ENCODE data around the gene CMTM1.
A peak's percentile ranks its signal among the peaks of the same experiment; 100 is the strongest.

Gene CMTM1

GRCh38 chr16:66538910-66539309 is 27.3 kb upstream of the CMTM1 start:
- peak; percentile 43 for DNase-seq (ENCODE audit: low spot score)

GRCh38 chr16:66539623-66540469 is 26.4 kb upstream of the CMTM1 start:
- peak; percentile 96 for DNase-seq (ENCODE audit: low spot score)

- DNase-seq (ENCODE audit: low spot score), result no peak
Measured at GRCh38 chr16:66541388-66542355, 24.6 kb upstream of the CMTM1 start.

GRCh38 chr16:66542396-66542795 is 23.8 kb upstream of the CMTM1 start:
- no peak for DNase-seq (ENCODE audit: low spot score)

DNA sequence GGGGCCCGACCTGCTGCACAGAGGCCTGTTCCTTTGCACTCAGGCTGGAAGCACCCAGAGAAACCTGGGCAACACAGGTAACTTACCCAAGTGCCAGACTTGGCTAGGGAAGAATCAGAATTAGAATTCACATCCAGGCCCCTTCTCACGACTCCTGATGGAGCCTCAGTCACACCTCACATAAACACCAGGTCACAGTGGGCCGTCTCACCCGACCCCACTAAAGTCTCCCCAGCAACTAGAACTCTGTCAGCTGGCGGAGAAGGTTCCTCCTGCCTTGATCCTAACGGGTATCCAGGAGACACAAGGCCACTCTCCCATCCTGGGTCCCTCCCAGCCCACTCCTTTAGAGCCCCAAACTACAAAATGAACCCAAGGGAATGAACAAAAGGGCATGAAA is 22.7 kb upstream of the CMTM1 start:
- no peak for DNase-seq (ENCODE audit: low spot score)

DNA sequence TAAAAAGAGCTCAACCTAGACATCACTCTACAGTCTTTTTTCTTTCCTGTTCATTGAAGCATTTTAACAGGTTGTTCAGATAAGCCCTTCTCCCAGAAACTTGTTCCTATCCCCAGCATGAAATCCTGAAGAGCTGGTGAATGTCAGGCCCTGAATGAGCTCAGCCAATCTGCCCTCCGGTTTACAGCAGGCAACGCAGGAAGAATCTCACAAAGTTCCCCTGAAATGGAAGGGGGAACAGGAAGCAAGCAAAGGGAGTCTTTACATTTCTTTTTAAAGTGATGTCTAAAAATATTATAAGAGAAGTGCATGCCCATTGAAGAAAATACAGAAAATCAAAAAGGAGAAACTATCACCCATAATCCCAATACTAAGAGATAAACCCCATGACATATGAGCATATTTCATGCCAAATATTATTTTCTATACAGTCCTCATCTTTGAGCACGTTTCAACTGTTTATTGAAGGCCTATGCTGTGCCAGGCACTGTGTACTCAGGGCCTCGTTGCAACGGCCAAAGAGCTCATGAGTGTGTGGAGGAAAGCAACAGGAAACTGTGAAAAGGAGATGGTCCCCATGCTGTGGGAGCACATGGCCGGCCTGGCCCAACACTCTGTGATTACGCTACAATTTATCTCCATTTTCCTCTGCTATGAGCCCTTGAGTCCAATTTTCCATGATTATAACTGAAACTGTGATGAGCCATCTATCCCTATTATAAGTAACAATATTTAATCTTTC is 22.1 kb upstream of the CMTM1 start:
- no peak for DNase-seq (ENCODE audit: low spot score)

DNA sequence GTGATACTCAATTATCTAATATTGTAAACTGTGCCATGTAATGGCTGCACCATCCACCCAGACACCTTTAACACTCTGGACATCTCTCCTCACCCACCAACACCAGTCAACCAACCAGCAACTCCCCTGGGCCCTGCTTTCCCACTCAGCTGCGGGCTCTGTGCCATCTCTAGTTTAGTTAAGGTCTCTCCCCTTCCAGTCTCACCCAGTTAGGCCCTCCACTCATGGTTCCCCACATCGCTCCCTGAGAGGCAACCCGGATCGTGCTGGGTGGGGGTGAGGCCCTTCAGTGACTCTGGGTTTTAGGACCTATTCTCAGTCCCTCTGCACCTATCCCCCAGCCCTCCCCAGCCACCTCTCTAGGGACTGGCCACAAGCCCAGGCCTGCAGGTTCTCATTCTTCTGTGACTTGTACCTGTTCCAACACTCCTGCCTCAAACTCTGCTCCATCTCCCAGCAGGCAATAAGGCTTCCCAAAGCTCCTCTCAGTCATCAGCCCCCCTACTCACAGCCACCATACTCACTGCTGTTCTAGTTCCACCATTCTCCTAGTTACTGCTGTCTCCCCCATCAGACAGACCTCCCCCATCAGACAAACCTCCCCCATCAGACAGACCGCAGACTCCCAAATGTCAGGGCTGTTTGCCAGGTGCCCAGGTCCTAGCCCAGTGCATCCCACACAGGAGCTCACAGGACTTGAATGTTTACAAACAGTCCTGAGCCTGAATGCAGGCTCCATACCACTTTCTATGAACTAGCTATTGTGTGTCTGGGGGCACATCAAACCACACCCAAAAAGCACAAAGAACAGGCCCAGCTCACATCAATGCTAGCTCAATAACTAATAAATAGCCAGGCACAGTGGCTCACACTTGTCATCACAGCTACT is 18.9 kb upstream of the CMTM1 start:
- no peak for DNase-seq (ENCODE audit: low spot score)

DNA sequence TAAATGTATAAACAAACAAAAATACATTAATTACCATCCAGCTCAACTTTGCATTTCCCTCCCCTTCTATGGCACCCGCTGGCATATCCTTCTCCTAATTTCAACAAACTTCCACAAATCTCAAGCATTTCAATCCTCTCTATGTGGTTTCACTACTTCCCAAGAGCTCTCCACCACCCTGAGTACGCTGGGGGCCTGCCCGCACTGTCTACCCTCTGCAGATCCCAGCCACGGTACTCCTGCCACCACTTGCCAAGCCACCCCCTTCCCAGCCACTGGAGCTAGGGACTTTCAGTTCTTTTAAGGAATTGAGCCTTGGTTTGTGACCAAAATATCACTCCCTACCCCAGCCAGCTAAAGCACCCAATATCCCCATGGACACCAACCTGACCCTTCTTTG is 18.2 kb upstream of the CMTM1 start:
- no peak for DNase-seq (ENCODE audit: low spot score)

- DNase-seq (ENCODE audit: low spot score), result no peak
Measured at GRCh38 chr16:66548868-66549267, 17.4 kb upstream of the CMTM1 start.

- peak; percentile 70 for DNase-seq (ENCODE audit: low spot score)
Measured at GRCh38 chr16:66549284-66550131, 16.7 kb upstream of the CMTM1 start, which contains the start of gene TK2. TK2 (minus strand) TSS chr16:66550122; CDS start chr16:66550061, 61 bp downstream.

DNA sequence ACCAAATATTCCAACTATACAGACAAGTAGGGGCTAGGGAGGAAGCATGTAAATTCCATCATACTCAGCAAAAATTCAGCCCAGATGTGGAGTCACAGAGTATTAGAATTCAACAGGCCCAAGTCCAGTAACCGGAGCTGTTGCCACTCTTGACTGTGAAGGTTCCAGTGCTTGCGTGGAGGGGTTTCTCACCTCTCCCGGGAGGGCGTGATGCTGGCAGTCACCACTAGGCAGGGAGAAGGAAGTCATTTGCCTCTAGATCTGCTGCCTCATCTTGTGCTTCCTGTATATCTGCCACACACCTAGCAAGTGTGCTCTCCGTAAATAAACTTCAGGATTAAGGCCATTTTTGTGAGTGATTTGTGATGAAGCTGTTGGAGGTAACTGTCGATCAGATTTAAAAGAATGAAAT is 14.9 kb upstream of the CMTM1 start:
- peak; percentile 67 for DNase-seq (ENCODE audit: low spot score)

- no peak for DNase-seq (ENCODE audit: low spot score)
Measured at GRCh38 chr16:66551788-66552285, 14.4 kb upstream of the CMTM1 start.

DNA sequence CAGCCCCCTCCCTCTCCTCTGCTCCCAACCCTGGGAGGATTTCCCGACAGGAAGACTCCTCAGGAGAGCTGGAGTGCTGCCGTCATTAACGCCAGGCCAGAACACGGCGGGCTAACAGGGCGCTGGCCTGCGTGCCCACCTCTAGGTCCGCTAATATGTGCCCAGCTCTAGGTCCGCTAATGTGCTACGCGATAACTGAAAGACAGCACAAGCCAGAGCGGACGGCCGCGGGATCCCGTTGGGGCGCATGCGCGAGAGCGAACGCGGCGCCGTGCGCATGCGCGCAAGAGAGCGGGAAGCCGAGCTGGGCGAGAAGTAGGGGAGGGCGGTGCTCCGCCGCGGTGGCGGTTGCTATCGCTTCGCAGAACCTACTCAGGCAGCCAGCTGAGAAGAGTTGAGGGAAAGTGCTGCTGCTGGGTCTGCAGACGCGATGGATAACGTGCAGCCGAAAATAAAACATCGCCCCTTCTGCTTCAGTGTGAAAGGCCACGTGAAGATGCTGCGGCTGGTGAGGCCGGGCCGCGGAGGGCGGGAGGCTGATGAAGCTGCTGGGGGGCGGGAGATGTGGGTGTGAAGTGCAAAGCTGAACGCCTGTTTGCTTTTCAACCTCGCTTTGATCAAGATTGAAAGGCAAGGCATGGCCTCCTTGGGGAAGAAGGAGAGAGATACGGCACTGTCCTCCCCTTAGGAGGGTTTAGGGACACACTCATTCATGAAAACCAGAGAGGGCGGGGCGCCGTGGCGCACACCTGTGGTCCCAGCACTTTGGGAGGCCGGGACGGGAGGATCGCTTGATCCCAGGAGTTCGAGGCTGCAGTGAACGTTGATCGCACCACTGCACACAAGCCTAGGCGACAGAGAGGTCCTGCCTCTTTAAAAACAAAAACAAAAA is 13.7 kb upstream of the CMTM1 start, which contains the start of gene CKLF:
Gene CKLF (plus strand): TSS at position 291 of the 892 bp plus-strand sequence. CDS start 140 bp downstream, at position 431.
- DNase-seq (ENCODE audit: low spot score), result peak; percentile 92

DNA sequence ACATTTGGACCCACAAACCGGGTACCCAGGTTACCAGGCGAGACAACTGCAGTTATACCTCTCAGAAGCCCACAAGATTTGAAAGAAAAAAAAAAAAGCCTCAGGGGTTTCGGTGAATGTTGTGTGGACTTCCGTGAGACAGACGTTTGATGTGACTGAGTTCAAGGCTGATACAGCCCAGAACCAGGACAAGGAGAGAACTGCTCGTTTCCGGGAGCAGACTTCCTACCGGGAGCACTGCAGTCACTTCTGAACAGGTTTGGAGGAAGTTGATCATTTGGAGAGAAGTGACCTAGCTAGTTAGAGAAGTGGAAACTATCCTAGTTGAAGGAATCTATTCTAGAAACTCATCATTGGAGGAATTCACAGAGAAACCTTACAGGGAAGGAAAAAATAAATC is 13.0 kb upstream of the CMTM1 start:
- DNase-seq (ENCODE audit: low spot score), result peak; percentile 33

DNA sequence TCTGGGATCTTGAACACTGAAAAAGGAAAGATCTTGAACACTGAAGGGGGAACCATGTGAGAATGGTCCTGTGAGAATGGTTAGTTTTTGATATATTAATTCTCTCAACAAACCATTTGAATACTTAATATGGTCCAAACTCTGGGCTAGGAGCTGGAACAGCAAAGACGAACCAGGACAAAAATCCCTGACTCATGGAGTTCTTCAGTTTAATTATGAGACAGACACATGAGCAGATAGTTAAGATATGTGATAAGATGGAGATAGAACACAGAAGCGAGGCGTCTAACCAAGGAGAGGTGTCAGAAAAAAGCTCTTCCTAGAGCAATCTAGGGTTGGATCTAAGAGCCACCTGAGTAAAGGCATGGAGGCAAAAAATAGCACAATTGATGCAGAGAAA is 12.2 kb upstream of the CMTM1 start:
- DNase-seq (ENCODE audit: low spot score), result no peak

- DNase-seq (ENCODE audit: low spot score), result no peak
Measured at GRCh38 chr16:66554495-66554894, 11.7 kb upstream of the CMTM1 start.

DNA sequence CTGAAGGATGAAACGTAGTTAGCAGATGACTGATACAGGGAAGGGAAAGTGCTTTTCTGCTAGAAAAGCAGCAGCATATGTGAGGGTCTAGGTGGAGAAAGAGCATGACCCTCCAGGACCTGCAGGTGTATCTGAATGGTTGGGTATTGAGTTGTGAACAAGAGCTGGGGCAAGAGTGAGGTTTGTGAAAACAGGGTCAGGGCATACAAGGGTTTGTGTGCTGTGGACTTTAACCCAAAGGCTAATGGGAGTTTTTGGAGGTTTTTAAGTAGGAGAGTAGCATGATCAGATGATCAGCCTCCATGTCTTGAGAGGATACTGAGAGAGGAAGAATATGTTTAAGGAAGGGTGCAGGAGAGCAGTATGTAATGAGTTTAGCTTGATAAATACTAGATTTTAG is 6.1 kb upstream of the CMTM1 start:
- DNase-seq (ENCODE audit: low spot score), result no peak

DNA sequence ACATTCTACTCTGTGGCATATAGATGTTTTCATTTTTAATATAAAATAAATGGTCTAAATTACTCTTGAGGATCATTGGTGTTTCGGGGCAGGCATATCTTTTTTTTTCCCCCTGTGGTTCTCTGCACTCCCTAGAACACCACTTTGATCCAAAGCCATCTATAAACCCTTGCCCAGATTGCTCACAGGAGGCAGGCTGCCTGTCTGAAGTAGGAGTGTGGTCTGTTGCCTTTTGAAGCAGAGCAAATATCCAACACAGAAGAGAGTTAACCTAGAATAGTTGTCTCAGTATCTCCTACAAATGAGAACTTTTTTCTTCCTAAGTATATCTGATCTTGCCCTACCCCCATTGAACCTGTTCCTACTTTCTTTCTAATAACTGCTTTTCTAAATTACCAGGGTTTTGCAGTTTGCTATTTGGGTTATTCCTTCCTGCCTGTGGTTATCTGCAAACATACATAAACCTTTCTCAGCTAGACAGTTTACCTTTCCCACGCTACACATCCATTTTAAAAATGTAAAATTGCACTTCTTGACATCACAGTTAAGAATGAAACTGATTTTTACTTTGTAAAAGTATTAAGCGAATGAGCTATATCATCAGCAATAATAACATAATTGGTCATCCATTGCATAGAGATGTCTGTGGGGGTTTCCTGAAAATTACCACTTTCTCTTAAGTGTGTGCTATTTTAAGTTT is 4.7 kb upstream of the CMTM1 start:
- DNase-seq (ENCODE audit: low spot score), result no peak
